HL-60 (cell line): Measurements from ENCODE around the gene DCTN2. TPM values are rescaled to one million over a fixed set of nuclear protein-coding genes. Genes with fewer than 3 reads are reported as not detected.

Experiments used
- DNase-seq, 2 experiments: peaks; one replicate each; pipeline ENCODE4 v3.0.0-alpha.2; 2010 to 2020; ENCODE audit warnings: low read depth in 1 of 2, low spot score in 1 of 2
- H3K27ac ChIP-seq: fragments of 250-450 bp; sonication (Bioruptor Pico); replicated peaks from 2 replicates; pipeline ENCODE4 v1.5.1; 2020; ENCODE audit warnings: mild to moderate bottlenecking, moderate library complexity
- H3K27me3 ChIP-seq: fragments of 250-450 bp; sonication (Bioruptor Pico); 2 replicates; pipeline ENCODE4 v1.5.1; 2021; ENCODE audit warnings: mild to moderate bottlenecking, moderate library complexity; ENCODE audit not compliant: insufficient read depth, poor library complexity, severe bottlenecking
- H3K4me3 ChIP-seq: replicated peaks from 2 replicates; pipeline ENCODE4 v1.5.1; 2011; ENCODE audit warnings: mild to moderate bottlenecking, control low read depth, low read length; ENCODE audit not compliant: insufficient read depth
- CTCF ChIP-seq: IDR thresholded peaks from one replicate; pipeline ENCODE4 v1.5.1; 2011; ENCODE audit warnings: low read length, control low read depth, inconsistent platforms; ENCODE audit not compliant: insufficient read depth
- GABPA ChIP-seq: IDR thresholded peaks from 2 replicates; pipeline ENCODE4 v1.6.1; 2012; ENCODE audit warnings: low read depth
- POLR2AphosphoS5 ChIP-seq: IDR thresholded peaks from 2 replicates; pipeline ENCODE4 v1.6.1; 2012; ENCODE audit warnings: low read depth
- REST ChIP-seq: IDR thresholded peaks from 2 replicates; pipeline ENCODE4 v1.6.1; 2012; ENCODE audit warnings: low read depth; ENCODE audit not compliant: insufficient replicate concordance
- SPI1 ChIP-seq: IDR thresholded peaks from 2 replicates; pipeline ENCODE4 v1.6.1; 2012; ENCODE audit warnings: low read depth, mild to moderate bottlenecking, borderline replicate concordance
- microRNA-seq: library from miRNA; unstranded; fragments of <30 nt; microRNA quantifications from one replicate; pipeline ENCODE4, GENCODE V29; 2018

The DCTN2 gene

GRCh38 chr12:57483466-57483865 is 63.5 kb downstream of the DCTN2 start:
- no peak for DNase-seq

GRCh38 chr12:57481671-57482070 is 65.3 kb downstream of the DCTN2 start:
- H3K27me3 ChIP-seq, result no peaks in the 10 kb centered on the region
- no peak for TF ChIP-seq REST
- no peak for TF ChIP-seq GABPA
- TF ChIP-seq SPI1, result no peak
- TF ChIP-seq CTCF, result no peak
- no peak for TF ChIP-seq POLR2AphosphoS5
- no peak for DNase-seq
- H3K27ac ChIP-seq, result no peak overlapping the region
- H3K4me3 ChIP-seq, result no peak overlapping the region

More at GRCh38 chr12:57483466-57483865, 63.5 kb downstream of the DCTN2 start:
- no peaks in the 10 kb centered on the region for H3K27me3 ChIP-seq
- H3K4me3 ChIP-seq, result no peak overlapping the region
- TF ChIP-seq GABPA (no peak), REST (no peak), CTCF (no peak), SPI1 (no peak)
- H3K27ac ChIP-seq, result no peak overlapping the region

Small RNAs within 50 kb of the gene (microRNA-seq; reads per million reads assigned to microRNA genes)
- gene MIR616 (5.7 reads per million, percentile 17 among the genes with 10 or more reads in this experiment), gene MIR6758 (not detected)
